Right kidney (tissue), 1 donor: ENCODE results near the gene IL20RA.

Experiments used
- DNase-seq: peaks from one replicate; pipeline ENCODE4 v3.0.0-alpha.2; 2016

IL20RA gene

GRCh38 chr6:137046871-137047412 is 2.2 kb upstream of the IL20RA start:
- no peak for DNase-seq

DNA sequence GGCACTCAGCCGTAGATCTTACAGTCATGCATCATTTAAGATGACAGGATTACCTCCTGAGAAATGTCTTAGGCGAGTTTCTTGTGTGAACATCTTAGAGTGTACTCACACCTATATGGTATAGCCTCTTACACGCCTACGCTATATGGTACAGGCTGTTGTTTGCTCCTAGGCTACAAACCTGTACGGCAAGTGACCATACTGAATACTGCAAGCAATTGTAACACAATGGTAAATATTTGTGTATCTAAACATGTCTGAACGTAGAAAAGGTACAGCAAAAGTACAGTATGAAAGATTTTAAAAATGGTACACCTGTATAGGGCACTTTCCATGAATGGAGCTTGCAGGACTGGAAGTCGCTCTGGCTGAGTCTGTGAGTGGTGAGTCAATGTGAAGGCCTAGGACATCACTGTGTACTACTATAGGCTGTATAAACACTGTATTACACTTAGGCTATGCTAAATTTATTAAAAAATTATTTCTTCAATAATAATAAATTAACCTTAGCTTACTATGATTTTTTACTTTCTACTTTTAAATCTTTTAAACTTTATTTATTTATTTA is 541 bp upstream of the IL20RA start:
- DNase-seq = no peak

DNA sequence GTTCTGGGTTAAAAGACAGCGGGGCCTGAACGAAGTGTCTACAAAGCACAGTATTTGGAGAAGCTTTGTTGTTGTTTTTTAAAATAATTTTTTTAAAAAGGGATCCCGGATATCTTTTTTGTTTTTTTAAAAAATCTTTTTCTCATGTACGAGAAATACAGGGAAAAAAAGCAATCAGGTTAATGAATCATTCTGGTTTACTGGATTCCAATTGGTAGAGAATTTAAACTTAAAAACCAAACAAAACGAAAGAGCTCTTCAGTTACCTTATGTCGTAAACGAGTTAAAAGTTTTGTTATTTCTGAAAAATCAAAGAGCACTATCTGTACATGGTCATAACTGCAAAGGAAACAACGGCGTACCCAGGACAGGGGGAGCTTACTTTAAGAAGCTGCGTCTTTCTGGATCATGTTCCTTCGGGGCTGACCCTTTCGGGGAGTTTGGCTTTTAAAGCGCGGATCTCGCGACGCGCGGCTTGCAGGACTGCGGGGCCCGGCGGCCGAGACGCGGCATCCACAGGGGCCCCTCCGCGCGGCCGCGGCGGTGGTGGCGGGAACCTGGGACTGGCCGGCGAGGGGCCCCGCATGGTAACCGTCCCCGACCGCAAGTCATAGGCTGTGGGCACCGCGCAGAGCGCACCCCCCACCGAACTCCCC is 927 bp downstream of the IL20RA start:
- DNase-seq = no peak

DNA sequence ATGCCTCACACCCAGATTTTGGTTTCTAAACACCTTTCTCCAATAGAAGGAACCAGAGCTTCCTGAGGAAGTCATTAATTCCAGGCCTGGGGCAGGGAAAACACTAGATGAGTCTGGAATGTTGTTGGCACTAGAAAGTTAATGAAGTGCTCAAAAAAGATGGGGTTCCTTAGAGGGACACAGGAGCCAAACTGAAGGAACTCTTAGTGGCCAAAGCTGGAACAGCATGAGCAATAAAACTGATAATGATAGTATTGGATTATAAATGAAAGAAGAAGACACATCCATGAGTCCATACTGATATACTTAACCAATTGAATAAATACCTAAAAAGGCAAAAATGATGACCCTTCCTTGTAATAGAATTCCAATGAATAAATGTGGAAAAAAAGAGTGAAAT is 4.4 kb downstream of the IL20RA start:
- DNase-seq = no peak

DNA sequence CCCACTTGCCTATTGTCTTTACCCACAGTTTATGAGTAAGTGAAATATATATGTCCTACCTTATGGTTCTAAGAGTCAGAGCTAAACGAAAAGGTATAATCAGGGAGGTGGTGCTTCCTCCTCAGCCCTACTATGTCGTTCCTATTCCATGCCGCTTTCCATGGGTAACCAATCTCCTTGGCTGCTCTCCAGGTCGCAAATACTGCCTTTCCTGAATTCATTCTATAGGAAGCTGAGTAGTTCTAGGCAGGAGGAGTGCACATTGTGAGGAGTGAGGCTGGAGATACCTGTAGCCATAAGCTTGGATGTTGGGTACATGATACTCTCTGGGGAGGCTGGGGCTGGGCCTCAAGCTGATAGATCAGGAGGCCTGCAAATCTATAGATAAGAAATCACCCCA is 5.8 kb downstream of the IL20RA start:
- no peak for DNase-seq

DNA sequence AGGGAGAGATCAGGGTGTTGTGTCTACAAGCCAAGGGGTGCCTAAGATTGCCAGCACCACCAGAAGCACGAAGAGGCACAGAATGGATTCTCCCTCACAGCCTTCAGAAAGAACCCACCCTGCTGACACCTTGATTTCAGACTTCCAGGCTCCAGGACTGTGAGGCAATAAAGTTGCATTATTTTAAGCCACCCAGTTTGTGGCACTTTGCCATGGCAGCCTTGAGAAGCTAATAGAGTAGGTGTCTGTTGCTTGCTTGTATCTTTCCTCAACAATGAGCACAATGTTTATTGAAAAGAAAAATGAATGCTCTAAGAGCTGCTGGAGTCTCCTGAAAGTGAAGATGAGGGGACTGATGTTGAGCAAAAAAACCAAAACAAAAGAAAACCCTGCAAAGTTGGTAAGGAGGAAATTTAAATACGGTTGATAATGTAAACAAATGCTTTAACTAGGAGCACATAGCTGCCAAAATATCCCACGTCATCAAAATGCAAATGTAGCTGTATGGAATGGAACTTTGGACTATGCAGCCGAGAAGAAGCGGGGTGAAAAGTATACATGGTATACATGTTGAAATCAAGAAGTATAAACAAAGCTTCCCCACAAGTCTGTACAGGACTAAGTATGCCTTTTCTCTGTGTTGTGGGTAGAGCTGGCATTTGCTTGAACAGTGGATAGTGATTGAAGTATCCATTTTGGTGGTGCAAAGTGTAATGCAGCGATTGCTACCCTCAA is 8.0 kb downstream of the IL20RA start:
- no peak for DNase-seq

- no peak for DNase-seq
Observed at GRCh38 chr6:137033828-137034227, 10.9 kb downstream of the IL20RA start.

DNA sequence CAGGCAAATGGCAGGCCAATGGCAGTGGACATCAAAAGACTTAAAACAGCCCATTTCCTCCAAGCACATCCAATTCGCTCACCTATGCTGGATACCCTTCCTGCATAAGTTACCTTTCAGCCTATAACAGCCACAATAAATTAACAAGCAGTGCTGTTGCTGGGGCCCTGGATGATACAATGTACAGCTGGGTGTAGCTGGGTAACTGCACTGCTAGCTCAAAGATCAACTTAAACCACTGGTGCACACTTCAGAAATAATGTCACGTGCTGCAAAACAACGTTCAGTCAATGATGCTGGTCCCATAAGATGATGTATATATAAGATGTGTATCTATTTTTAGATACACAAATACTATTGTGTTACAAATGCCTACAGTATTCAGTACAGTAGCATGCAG is 13.6 kb downstream of the IL20RA start:
- no peak for DNase-seq

DNA sequence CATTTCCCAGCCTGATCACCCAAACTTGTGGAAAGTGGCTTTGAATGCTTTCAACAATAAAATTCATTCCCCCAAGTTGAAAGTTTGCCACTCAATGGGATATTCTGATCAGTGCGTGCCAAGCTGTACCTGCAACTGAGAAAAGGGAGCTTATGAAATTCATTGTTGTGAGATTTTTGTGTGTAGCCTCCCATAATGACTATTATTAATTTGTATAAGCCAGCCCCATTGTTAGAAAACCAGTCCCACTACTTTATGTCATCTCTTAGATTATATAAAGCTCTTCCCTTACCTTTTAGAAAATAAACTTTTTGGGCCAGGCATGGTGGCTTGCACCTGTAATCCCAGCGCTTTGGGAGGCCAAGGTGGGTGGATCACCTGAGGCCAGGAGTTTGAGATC is 15.9 kb downstream of the IL20RA start:
- no peak for DNase-seq

DNA sequence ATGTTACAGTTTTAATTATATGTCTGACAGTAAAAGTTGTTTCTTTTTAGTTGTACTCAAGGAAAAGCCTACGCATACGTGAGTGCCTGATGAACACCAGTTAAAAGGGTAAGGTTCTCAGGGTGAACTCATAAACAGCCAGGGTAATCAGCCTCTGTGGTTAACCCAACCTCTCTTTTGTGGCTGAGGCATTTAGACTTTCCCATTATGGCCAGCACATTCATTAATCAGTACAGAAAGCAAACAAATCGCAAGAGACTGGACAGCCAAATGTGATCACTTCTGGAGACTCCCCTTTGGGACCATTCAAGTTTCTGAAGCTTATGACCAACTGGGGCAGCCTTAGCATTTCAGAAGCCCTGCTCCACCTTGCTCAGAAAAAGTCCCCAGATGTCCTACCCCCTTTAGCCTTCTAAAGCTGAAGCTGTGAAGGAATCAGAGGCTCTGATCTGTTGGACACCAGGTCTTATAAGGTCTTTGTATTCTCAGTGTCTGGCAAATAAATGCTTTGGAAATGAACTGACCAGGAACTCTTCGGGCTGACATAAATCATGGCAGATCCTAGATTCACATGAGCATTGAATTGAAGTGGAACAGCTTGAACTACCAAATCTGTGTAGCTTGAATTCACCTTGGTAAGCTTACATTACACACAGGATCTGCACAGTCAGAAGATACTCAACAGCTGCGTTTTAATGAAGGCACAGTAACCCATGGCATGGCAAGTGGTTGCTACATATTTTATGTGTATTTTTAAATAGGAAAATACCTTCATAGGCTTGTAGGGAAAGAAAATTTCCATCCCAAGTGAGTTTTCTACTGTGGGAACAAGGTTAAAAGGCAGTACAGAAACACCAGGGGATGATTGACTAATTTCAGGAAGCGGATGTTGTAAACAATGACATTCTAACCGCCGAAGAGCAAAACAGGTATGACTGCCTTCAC is 18.7 kb downstream of the IL20RA start:
- DNase-seq = no peak

DNA sequence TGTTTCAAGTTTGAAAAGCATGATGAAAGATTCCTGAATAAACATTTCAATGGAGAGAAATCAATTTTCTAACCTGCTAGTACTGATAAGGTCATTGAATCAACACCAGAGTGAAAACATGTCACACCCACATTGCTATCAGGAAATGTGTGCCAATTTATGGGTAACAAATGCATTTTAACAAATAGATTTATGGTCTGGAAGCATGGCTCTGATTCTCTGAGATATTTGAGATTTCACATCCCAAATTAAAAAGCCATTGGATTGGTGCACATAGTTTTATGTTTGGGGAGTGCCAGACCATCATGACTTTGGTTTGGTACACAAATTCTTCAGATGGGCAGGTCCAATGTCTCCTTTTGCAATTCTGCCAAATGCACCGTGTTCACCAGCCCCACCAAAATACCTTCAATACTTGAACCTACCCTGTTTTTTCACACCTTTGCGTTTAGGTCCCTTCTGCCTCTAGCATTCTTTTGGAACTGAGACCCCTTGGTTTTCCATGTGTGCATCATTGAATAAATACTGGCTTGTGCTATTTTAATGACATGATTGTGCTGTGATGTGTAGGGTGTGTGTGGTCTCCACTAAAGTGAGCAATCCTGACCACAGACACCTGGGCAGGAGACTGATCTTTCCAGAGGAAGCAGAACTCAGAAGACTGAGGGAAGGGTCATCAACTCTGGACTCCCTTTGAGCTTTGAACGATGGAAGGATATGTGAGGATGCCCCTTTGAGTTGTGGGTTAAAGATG is 20.4 kb downstream of the IL20RA start:
- no peak for DNase-seq

- DNase-seq = no peak
Observed at GRCh38 chr6:137020776-137021175, 24.0 kb downstream of the IL20RA start.

DNA sequence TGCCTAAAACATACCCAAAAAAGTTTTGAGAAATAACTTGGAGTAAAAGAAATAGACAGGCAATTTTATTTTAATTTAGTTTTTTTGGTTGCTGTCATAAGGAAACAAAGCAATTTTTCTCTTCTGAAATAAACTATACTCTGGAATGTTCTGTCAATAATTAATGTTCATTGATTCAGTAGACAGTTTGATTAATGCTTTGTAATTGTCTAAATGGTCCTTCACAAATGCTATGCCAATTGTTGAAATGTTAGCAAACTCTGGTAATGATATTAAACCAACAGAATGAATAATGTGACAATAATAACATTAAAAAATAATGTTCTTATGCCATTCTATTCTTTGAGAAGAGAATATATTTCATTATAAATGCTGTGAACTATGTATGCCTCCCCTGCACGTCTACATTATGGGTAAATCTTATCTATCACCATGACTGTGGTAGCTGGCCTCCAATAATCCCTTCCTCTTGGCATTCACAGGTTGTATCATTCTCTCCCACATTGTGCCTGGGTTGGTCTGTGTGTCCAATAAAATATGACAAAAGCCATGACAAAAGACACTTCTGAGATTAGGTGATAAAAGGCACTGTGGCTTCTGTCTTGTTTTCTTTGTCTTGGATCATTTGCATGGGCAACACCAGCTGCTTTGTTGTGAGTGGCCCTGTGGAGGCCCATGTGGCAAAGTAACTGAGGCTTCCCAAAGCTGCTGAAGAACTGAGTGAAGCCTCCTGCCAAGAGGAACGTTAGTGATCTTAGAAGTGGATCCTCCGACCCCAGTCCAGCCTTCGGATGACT is 25.1 kb downstream of the IL20RA start:
- no peak for DNase-seq

GRCh38 chr6:137017081-137017480 is 27.7 kb downstream of the IL20RA start:
- no peak for DNase-seq

DNA sequence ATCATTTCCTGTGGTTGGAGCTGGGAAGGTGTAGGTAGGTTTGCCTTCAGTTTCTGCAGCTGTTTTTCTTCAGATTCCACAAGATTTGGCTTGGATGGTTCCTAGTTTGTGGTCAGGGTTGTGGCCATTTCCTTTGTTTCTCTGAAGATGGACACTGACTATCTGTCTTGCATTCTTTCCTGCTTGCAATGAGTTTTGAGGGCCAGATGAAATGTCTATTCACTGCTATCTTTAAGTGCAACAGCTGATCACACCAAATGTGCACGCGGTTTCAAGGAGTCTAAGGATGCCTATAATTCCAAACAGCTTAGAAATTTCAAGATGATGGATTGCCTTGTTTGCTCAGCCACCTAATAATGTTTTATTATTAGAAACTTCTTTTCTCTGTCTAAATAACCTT is 28.4 kb downstream of the IL20RA start:
- no peak for DNase-seq

DNA sequence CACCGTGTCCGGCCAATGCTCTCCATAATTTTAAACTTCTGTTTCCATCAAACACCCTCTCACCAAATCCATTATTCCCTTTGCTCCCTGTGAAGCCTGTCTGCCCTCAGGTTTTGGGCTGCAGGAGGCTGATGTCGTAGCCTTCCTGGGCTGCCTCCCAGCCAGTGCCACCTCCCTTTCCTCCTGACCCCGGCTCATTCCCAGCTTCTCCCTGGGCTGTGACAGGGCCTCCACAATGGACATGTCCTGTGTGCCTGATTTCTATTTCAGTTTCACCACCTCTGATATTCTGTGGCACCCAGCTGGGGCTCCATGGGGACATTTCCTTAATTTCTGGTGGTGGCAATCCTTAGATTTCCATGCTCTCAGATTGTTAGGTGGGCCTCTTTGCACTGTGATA is 28.8 kb downstream of the IL20RA start:
- no peak for DNase-seq

GRCh38 chr6:137013738-137014602 is 30.8 kb downstream of the IL20RA start:
- no peak for DNase-seq

- DNase-seq = no peak
Observed at GRCh38 chr6:137013031-137013430, 31.7 kb downstream of the IL20RA start.

DNA sequence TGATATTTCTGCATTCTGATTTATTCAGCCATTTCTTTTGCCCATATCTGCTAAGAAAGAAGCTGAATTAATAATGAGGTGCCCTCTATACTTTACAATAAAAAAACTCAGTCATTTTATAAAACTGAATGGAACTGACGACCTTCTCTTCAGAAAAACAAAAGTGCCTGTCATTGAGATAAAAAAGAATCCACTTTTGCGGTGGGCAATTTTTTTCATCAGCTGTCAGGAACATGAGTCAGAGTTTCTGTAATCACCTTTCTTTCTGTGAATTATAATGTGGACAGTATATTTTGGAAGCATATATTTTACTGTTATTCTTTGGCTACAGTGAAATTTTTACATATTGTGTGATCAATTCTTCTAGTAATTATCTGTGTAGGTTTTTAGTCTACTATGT is 33.4 kb downstream of the IL20RA start:
- DNase-seq = no peak
